Measurements from ENCODE around the gene RNF112. TPM values are rescaled to one million over a fixed set of nuclear protein-coding genes. Genes with fewer than 3 reads are reported as not detected.

RNF112 gene
- total RNA-seq, 1 experiment from 2014 or later, result 0.81 TPM

GRCh38 chr17:19365499-19365817 is 45.6 kb upstream of the RNF112 start:
- H4K20me1 ChIP-seq (ENCODE audit: control insufficient read depth, insufficient read depth, insufficient read length), result no peaks in the 10 kb centered on the region
- no peak overlapping the region for H4K8ac ChIP-seq (replicated peaks; ENCODE audit: insufficient read length, low read depth, low read length)
- no peak overlapping the region for H4K5ac ChIP-seq (ENCODE audit: insufficient read length, low read depth, low read length)
- no peak overlapping the region for H3T11ph ChIP-seq (ENCODE audit: low read length)
- H3K27me3 ChIP-seq (ENCODE audit: insufficient read depth, low read length), result no peaks in the 10 kb centered on the region
- Mint-ChIP-seq H3K9me3 (no peaks in the 10 kb centered on the region; a peak in 1 of 5 replicates), H3K27me3 (ENCODE audit: low read depth) (peaks cover 5% of the 10 kb centered on the region; the same call in 1 of the 2 replicates), H3K4me1 (peaks cover 22 to 30% of the 10 kb centered on the region in 2 experiments), H3K4me3 (no peak overlapping the region), H3K27ac (no peak overlapping the region; a peak in 1 of 7 replicates), H3K36me3 (ENCODE audit: insufficient read depth in 1 of 3, low read depth in 3 of 3) (peaks cover 0 to 8% (median 7%) of the 10 kb centered on the region in 3 experiments; a peak in 4 of 7 replicates)
- no peak overlapping the region for H3K27ac ChIP-seq (ENCODE audit: insufficient read length, low read depth, low read length)
- no peak overlapping the region for H2BK120ac ChIP-seq (ENCODE audit: low read depth, low read length, poor library complexity, severe bottlenecking)
- no peak for TF ChIP-seq CTCF (conservative IDR thresholded peaks at IDR 0.05)
- no peak overlapping the region for H2BK15ac ChIP-seq (ENCODE audit: low read depth, low read length)
- H2BK20ac ChIP-seq (ENCODE audit: low read depth, low read length, poor library complexity, severe bottlenecking), result no peak overlapping the region
- no peak overlapping the region for H3K56ac ChIP-seq (ENCODE audit: insufficient read length, low read depth, low read length)
- no peaks in the 10 kb centered on the region for H3K9me3 ChIP-seq (ENCODE audit: control insufficient read depth, low read depth, low read length)
- no peaks in the 10 kb centered on the region for H3K79me1 ChIP-seq (ENCODE audit: insufficient read depth, low read depth, low read length, poor library complexity, severe bottlenecking)
- no peak overlapping the region for H3K4ac ChIP-seq (ENCODE audit: low read depth, low read length)
- H3K23me2 ChIP-seq (ENCODE audit: insufficient read length, low read depth, low read length, poor library complexity, severe bottlenecking), result no peaks in the 10 kb centered on the region
- H3K18ac ChIP-seq (ENCODE audit: insufficient read length, low read depth, low read length), result no peak overlapping the region
- WGBS (ENCODE audit: extremely low coverage, insufficient read length, low lambda C conversion rate), result no CpG with 5 or more reads among the region's 4 CpGs
- no peak overlapping the region for H3K4me2 ChIP-seq (ENCODE audit: insufficient read depth, insufficient read length, low read length)
- H2AFZ ChIP-seq (ENCODE audit: low read length), result no peak overlapping the region
- no peak overlapping the region for H3K14ac ChIP-seq (ENCODE audit: insufficient read depth, low read length)
- no peaks in the 10 kb centered on the region for H3K4me1 ChIP-seq (ENCODE audit: insufficient read depth, low read length)
- H2BK5ac ChIP-seq (ENCODE audit: insufficient read length, low read length), result no peak overlapping the region
- H2AK5ac ChIP-seq (ENCODE audit: insufficient read length, low read length), result no peak overlapping the region
- DNase-seq, result no peak
- H2BK12ac ChIP-seq (ENCODE audit: insufficient read length, low read depth, low read length), result no peak overlapping the region
- no peak overlapping the region for H3K9ac ChIP-seq (ENCODE audit: extremely low read depth, insufficient read length, low read length)
- H3K23ac ChIP-seq (ENCODE audit: insufficient read length, low read depth, low read length), result no peak overlapping the region
- H4K91ac ChIP-seq (ENCODE audit: insufficient read length, low read depth, low read length), result no peak overlapping the region
- H3K79me2 ChIP-seq (ENCODE audit: insufficient read depth, low read length), result no peaks in the 10 kb centered on the region

Data from H9 (cell line).